ENCODE results near the gene TOP2B. TPM values are rescaled to one million over a fixed set of nuclear protein-coding genes. Genes with fewer than 3 reads are reported as not detected.

TOP2B gene
- polyA plus RNA-seq, 1 donor, result 120 TPM

DNA sequence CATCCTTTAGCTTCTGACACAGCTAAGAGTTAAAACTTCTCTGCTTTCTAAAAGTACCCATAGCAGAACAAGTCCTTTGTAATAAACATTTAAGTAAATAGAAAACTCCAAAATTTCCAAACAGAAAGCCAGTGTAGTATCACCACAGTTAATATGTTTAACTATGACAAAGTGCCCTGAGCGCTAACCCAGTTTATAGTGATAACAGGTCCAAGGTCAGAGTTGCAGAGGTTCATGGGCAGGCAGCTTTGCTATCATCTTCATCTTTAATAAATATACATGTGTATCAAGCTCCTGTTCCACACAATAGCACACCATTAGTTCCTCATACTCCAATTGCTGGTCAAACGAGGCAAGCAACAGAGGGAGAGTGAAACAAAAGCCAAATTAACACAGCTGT is 12.4 kb upstream of the TOP2B start:
- Histone ChIP-seq H3K4me3 (ENCODE audit: low read length) (no peak overlapping the region), H3K4me1 (ENCODE audit: control insufficient read depth, insufficient read depth, low read length) (no peaks in the 10 kb centered on the region), H3K9me3 (ENCODE audit: control insufficient read depth, low read depth, low read length) (peaks cover 11% of the 10 kb centered on the region), H3K27me3 (ENCODE audit: control insufficient read depth, insufficient read depth, low read length) (no peaks in the 10 kb centered on the region), H3K27ac (ENCODE audit: low read length) (no peak overlapping the region), H3K36me3 (ENCODE audit: control insufficient read depth, insufficient read depth, low read length) (no peaks in the 10 kb centered on the region)
- DNase-seq, result peak in 1 of 2 donors; percentile 42
- no CpG with 5 or more reads among the region's 2 CpGs for WGBS (ENCODE audit: insufficient coverage, low lambda C conversion rate)

DNA sequence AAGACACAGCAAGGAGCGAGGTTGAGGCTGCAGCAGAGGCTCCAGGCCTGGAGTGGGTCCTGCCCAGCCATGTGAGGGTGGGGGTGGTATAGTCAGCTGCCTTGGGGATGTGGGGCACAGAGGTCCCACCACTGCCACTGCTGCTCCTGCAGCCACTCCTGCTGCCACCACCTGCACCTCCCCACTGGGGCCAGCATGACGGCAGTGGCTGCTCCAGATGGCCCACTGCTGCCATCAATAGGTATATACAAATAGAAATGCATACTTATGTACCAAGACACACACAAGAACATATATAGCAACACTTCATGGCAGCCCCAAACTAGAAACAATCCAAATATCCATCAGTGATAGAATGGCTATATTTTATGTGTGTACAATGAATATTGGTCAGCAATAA is 10.0 kb upstream of the TOP2B start:
- Histone ChIP-seq H3K4me3 (ENCODE audit: low read length) (no peak overlapping the region), H3K36me3 (ENCODE audit: control insufficient read depth, insufficient read depth, low read length) (no peaks in the 10 kb centered on the region), H3K4me1 (ENCODE audit: control insufficient read depth, insufficient read depth, low read length) (no peaks in the 10 kb centered on the region), H3K27me3 (ENCODE audit: control insufficient read depth, insufficient read depth, low read length) (no peaks in the 10 kb centered on the region), H3K9me3 (ENCODE audit: control insufficient read depth, low read depth, low read length) (peaks cover 11% of the 10 kb centered on the region), H3K27ac (ENCODE audit: low read length) (no peak overlapping the region)
- WGBS (ENCODE audit: insufficient coverage, low lambda C conversion rate), result no CpG with 5 or more reads among the region's 2 CpGs
- no peak for DNase-seq

DNA sequence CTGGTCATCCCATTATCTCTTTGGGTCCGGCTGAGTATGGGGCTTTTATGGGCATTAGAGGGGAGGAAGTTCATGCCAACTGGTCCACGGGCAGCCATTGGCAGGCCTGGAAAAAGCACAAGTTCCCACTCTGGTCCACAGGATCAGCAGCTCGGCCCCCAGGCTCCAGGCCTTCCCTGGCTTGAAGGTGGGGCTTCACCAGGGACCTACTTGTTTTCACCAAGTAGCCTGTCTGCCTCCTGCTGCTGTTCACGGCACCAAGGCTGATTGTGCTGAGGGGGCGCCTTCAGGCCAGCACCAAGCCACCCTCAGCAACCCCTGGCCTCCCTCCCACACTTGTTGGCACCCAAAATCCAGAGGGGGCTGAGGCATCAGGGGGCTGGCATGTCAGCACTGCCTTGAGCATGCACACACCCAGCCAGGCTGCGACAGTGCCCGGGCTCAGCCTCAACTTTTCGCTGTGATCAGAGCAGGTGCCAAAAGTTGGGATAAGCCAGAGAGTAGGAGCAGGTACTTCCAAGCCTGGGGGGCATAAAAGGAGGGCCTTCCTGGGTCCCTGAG is 9.1 kb upstream of the TOP2B start:
- Histone ChIP-seq H3K27ac (ENCODE audit: low read length) (no peak overlapping the region), H3K4me3 (ENCODE audit: low read length) (no peak overlapping the region), H3K27me3 (ENCODE audit: control insufficient read depth, insufficient read depth, low read length) (no peaks in the 10 kb centered on the region), H3K9me3 (ENCODE audit: control insufficient read depth, low read depth, low read length) (peaks cover 11% of the 10 kb centered on the region), H3K36me3 (ENCODE audit: control insufficient read depth, insufficient read depth, low read length) (no peaks in the 10 kb centered on the region), H3K4me1 (ENCODE audit: control insufficient read depth, insufficient read depth, low read length) (no peaks in the 10 kb centered on the region)
- no CpG with 5 or more reads among the region's 8 CpGs for WGBS (ENCODE audit: insufficient coverage, low lambda C conversion rate)
- no peak for DNase-seq

DNA sequence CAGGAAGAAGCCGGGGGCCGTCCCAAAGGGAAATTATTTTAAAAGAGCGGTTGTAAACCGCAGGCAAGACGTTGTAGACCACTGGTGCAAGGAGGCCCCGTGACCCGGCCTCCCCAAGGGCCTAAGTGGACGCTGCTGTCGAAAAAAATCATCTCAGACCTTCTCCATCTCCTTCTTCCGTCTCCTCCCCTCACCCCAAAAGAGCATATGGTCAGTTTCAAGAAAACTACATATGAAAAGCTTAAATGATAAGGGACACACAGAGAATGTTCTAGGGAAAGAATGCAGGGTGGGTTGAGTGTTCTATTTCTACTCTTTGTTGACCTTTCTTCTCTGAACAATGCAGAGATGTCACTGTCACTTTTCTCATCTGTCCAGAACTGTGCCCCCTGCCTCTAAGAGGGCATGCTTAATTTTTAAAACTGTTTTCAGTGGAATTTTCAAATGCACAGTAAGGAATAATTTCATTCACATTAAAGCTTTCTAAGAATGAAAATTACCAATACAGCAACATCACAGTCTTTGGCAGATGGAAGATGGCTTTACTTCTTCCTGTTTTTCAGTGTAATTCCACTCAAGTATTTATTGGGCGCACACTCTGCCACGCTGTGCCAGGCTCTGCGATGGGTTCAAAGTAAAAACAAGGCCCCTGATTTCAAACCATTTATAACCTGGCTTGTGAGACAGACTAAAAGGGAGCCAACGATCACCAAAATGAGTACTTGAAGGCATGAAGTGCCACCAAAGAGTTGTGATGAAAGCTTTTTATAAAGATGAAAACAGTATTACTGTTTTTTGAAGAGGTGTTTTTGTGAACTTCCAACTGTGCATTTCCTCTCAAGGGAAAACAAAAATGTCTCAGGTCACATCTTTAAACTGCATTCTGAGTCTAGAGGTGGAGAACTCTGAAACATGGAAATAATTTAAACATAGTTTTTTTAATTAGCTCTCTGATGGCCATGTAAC is 891 bp upstream of the TOP2B start:
- Histone ChIP-seq H3K4me1 (ENCODE audit: control insufficient read depth, insufficient read depth, low read length) (peaks cover 4% of the 10 kb centered on the region), H3K9me3 (ENCODE audit: control insufficient read depth, low read depth, low read length) (no peaks in the 10 kb centered on the region), H3K36me3 (ENCODE audit: control insufficient read depth, insufficient read depth, low read length) (no peaks in the 10 kb centered on the region), H3K27ac (ENCODE audit: low read length) (peak overlapping the region; percentile 86), H3K27me3 (ENCODE audit: control insufficient read depth, insufficient read depth, low read length) (no peaks in the 10 kb centered on the region), H3K4me3 (ENCODE audit: low read length) (peak overlapping the region; percentile 74)
- no peak for DNase-seq
- WGBS (ENCODE audit: insufficient coverage, low lambda C conversion rate), result no CpG with 5 or more reads among the region's 14 CpGs

DNA sequence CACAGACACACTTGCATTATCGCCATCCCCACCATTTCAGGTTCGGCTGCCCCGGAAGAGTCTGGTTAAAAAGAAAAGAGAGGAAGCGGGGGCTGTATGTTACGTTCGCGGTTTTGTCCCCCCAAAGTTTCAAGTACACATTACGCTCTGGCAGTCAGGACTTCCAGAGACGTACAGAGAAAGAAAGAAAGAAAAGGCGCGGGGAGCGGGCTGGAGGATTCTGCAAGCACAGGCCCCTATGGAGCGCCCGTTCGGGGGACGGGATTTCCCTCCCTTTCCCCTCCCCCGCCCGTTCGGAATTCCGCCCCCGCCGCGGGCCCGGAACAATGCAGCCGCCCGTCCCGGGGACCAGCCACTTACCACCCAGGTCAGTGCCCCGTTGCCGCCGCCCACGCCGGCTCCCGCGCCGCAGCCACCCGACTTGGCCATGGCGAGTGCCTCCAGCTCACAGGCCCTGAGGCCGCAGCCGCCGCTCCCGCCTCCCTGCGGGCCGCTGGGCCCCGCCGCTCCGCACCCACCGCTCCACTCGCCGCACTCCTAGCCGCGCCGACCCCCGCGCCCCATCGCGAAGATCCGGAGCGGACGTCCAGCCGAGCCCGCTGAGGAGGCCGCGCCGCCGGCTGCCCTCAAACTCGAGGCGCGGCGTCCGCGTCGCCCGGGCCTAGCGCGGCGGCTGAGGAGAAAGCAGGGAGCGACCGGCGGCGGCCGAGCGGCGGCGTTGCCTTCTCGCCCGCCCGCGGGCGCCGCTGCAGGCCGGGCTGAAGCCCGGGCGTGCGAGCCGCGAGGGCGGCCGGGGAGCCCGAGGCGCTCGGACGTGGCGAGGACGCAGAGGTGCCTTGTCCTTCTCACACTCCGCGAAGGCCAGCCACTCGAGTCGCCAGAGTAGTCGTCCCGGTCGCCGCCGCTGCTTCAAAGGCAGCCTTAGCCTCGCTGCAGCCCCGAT is 567 bp downstream of the TOP2B start:
- no CpG with 5 or more reads among the region's 115 CpGs for WGBS (ENCODE audit: insufficient coverage, low lambda C conversion rate)
- Histone ChIP-seq H3K4me1 (ENCODE audit: control insufficient read depth, insufficient read depth, low read length) (peaks cover 4% of the 10 kb centered on the region), H3K4me3 (ENCODE audit: low read length) (peak overlapping the region; percentile 74), H3K36me3 (ENCODE audit: control insufficient read depth, insufficient read depth, low read length) (no peaks in the 10 kb centered on the region), H3K27me3 (ENCODE audit: control insufficient read depth, insufficient read depth, low read length) (no peaks in the 10 kb centered on the region), H3K9me3 (ENCODE audit: control insufficient read depth, low read depth, low read length) (no peaks in the 10 kb centered on the region), H3K27ac (ENCODE audit: low read length) (peak overlapping the region; percentile 91)
- peak; percentile 45 to 83 for DNase-seq

DNA sequence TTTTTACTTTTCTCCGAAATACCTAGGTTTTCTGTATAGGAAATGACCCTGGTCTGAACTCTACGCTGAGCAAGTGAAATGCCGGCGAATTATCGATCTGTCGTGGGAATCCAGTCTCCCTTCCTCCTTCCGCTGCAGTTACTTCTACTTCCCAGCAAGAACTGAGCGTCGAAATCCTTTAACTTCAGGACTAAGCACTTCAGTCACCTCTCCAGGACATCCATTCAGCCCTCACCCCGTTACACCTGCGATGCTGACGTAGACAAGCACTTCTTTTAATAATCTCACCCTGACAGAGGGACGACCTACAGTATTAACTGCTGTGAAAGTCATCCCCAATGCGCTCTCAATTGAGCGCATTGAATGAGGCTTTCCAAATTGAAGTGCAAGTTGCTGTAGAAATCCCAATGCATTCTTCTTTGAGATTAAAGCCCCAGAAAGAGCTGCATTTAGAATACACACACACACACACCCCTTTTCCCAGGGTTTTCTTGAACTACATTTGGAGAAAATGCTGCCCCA is 1.3 kb downstream of the TOP2B start:
- H3K27me3 ChIP-seq (ENCODE audit: control insufficient read depth, insufficient read depth, low read length), result no peaks in the 10 kb centered on the region

DNA sequence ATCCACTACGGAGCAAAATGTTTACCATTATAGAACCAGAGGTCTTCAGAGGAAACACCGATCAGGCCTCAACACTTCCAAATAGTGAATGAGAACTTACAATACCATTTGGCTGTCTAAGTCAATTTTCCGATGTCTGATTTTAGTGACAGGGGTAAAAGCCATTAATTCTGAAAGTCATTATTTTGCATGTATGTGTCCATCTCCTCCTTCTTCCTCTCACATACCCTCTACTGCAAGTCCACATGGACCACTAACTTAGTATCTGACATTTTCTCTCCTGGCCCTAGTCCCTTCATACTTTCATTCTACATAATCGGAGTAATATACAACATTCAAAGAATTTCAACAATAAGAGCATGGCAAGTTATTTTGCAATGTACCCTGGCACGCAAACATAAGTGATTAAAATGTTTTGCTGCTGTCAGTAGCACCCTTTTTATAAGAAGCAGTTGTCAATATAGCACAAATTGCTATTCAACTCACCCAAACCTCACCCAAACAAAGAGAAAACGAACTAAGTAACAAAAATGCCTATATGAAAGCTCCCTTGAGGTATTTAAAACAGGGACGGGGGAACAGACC is 1.9 kb downstream of the TOP2B start:
- no peaks in the 10 kb centered on the region for H3K36me3 ChIP-seq (ENCODE audit: control insufficient read depth, insufficient read depth, low read length)
- H3K4me1 ChIP-seq (ENCODE audit: control insufficient read depth, insufficient read depth, low read length), result peaks cover 4% of the 10 kb centered on the region
- H3K27me3 ChIP-seq (ENCODE audit: control insufficient read depth, insufficient read depth, low read length), result no peaks in the 10 kb centered on the region
- peak in 1 of 2 donors; percentile 11 for DNase-seq
- peak overlapping the region; percentile 91 for H3K27ac ChIP-seq (ENCODE audit: low read length)
- peak overlapping the region; percentile 73 for H3K4me3 ChIP-seq (ENCODE audit: low read length)
- no peaks in the 10 kb centered on the region for H3K9me3 ChIP-seq (ENCODE audit: control insufficient read depth, low read depth, low read length)
- 0% methylated on average over 1 of the region's 7 CpGs for WGBS (ENCODE audit: insufficient coverage, low lambda C conversion rate)

More for the DNA sequence above, 1.3 kb downstream of the TOP2B start:
- H3K9me3 ChIP-seq (ENCODE audit: control insufficient read depth, low read depth, low read length), result no peaks in the 10 kb centered on the region
- peak; percentile 12 to 64 for DNase-seq
- peak overlapping the region; percentile 73 for H3K4me3 ChIP-seq (ENCODE audit: low read length)
- WGBS (ENCODE audit: insufficient coverage, low lambda C conversion rate), result no CpG with 5 or more reads among the region's 15 CpGs
- H3K4me1 ChIP-seq (ENCODE audit: control insufficient read depth, insufficient read depth, low read length), result peaks cover 4% of the 10 kb centered on the region
- peak overlapping the region; percentile 91 for H3K27ac ChIP-seq (ENCODE audit: low read length)
- H3K36me3 ChIP-seq (ENCODE audit: control insufficient read depth, insufficient read depth, low read length), result no peaks in the 10 kb centered on the region

DNA sequence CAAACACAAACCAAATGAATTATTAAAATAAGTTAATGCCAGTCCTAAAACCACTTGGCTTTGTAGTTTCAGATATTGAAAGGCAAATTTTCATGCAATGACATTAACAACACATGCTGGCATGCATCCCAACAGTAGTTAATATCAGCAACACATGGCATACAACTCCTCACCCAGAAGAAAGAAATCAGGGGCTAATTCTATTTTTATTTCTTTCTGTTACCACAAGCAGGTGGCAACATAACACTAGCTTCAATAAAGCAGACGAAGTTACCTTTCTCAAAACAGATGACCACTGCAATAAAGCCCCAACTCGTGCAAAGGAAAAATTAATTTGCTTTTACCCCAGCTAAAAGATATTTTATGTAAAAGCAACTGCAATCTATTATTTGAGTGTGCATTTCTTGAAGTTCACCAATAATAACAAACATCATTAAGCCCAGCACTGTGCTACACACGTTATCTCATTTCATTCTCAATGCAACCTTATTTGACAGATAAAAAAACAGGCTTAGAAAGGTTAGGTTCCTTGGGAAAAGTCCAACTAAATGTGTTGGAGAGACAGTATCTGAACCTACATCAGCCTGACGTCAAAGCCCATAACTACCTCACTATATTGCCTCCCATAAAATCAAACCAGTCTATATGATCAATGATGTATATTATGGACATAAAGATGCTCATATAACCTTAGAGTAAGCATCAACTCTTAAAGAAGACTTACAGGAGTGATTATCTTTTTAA is 2.8 kb downstream of the TOP2B start:
- Histone ChIP-seq H3K4me1 (ENCODE audit: control insufficient read depth, insufficient read depth, low read length) (peaks cover 4% of the 10 kb centered on the region), H3K9me3 (ENCODE audit: control insufficient read depth, low read depth, low read length) (no peaks in the 10 kb centered on the region), H3K27me3 (ENCODE audit: control insufficient read depth, insufficient read depth, low read length) (no peaks in the 10 kb centered on the region), H3K27ac (ENCODE audit: low read length) (no peak overlapping the region), H3K36me3 (ENCODE audit: control insufficient read depth, insufficient read depth, low read length) (no peaks in the 10 kb centered on the region), H3K4me3 (ENCODE audit: low read length) (peak overlapping the region; percentile 73)
- 7% methylated on average over 2 of the region's 4 CpGs for WGBS (ENCODE audit: insufficient coverage, low lambda C conversion rate)
- DNase-seq, result peak in 1 of 2 donors; percentile 33

DNA sequence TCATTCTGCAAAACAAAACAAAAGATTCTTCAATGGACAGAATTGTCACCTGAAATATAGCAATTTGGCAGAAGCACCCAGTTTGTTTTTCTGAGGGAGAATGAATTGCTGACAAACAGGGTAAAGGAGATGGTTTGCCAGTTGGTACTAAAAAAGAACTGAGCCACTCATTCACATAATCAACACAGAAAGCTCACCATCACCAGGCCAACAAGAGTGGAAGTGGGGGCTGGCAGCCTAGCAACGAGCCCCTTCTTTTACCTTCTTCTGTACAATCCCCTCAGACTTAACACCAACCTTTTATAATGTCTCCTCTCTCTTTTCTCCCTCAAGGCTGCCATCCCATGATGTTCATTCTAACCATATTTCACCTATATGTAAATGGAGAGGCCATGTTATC is 5.9 kb downstream of the TOP2B start:
- Histone ChIP-seq H3K4me3 (ENCODE audit: low read length) (no peak overlapping the region), H3K9me3 (ENCODE audit: control insufficient read depth, low read depth, low read length) (no peaks in the 10 kb centered on the region), H3K36me3 (ENCODE audit: control insufficient read depth, insufficient read depth, low read length) (no peaks in the 10 kb centered on the region), H3K27ac (ENCODE audit: low read length) (no peak overlapping the region), H3K27me3 (ENCODE audit: control insufficient read depth, insufficient read depth, low read length) (no peaks in the 10 kb centered on the region), H3K4me1 (ENCODE audit: control insufficient read depth, insufficient read depth, low read length) (peaks cover 4% of the 10 kb centered on the region)
- no CpG with 5 or more reads among the region's 1 CpG for WGBS (ENCODE audit: insufficient coverage, low lambda C conversion rate)
- no peak for DNase-seq

Measured in large intestine (tissue), 3 donors.